HG02870 (cell line): ENCODE results near the gene ZMYND12.
"Not testable (repeated sequence)": the region's sequence is repeated elsewhere in the genome, so short reads cannot be mapped to it uniquely, and the experiment has no call there.

Experiments used
- ATAC-seq: cut with Tn5 transposase; IDR thresholded peaks from one replicate; pipeline ENCODE4 v1.9.1; 2021; ENCODE audit warnings: mild to moderate bottlenecking, moderate library complexity; ENCODE audit not compliant: unreplicated experiment

Gene ZMYND12

GRCh38 chr1:42456010-42456753, at the start of gene ZMYND12, which contains the start of gene PPCS:
TSS of gene ZMYND12 (minus strand) at chr1:42456022. CDS start at chr1:42455997, 25 bp downstream.
TSS of gene PPCS (plus strand) at chr1:42456543. CDS start at chr1:42456566, 23 bp downstream.
- ATAC-seq, result peak; percentile 93

GRCh38 chr1:42504535-42505128, 48.8 kb upstream of the ZMYND12 start:
- ATAC-seq, result no peak

- not testable (repeated sequence) for ATAC-seq
Measured at GRCh38 chr1:42502031-42502430, 46.2 kb upstream of the ZMYND12 start.

- ATAC-seq, result no peak
Measured at GRCh38 chr1:42490237-42490636, 34.4 kb upstream of the ZMYND12 start.

- ATAC-seq, result no peak
Measured at GRCh38 chr1:42484382-42484781, 28.6 kb upstream of the ZMYND12 start.

GRCh38 chr1:42482635-42483153, 26.9 kb upstream of the ZMYND12 start:
- ATAC-seq, result no peak

- ATAC-seq, result no peak
Measured at GRCh38 chr1:42480921-42481320, 25.1 kb upstream of the ZMYND12 start.

- ATAC-seq, result no peak
Measured at GRCh38 chr1:42479621-42480020, 23.8 kb upstream of the ZMYND12 start.

GRCh38 chr1:42477775-42478174, 22.0 kb upstream of the ZMYND12 start:
- no peak for ATAC-seq

- not testable (repeated sequence) for ATAC-seq
Measured at GRCh38 chr1:42477354-42477753, 21.5 kb upstream of the ZMYND12 start.

- no peak for ATAC-seq
Measured at GRCh38 chr1:42476605-42477004, 20.8 kb upstream of the ZMYND12 start.

GRCh38 chr1:42469727-42470126, 13.9 kb upstream of the ZMYND12 start:
- ATAC-seq, result peak; percentile 78

- no peak for ATAC-seq
Measured at GRCh38 chr1:42466030-42466429, 10.2 kb upstream of the ZMYND12 start.

- ATAC-seq, result no peak
Measured at GRCh38 chr1:42463921-42464320, 8.1 kb upstream of the ZMYND12 start.

GRCh38 chr1:42462828-42463763, 7.3 kb upstream of the ZMYND12 start, which contains the start of gene CCDC30:
TSS of gene CCDC30 (plus strand) at chr1:42463286. CDS start at chr1:42480552, 17,266 bp downstream.
- peak; percentile 99 for ATAC-seq

- ATAC-seq, result no peak
Measured at GRCh38 chr1:42461196-42461595, 5.4 kb upstream of the ZMYND12 start.

GRCh38 chr1:42456754-42457089, 900 bp upstream of the ZMYND12 start:
- peak; percentile 47 for ATAC-seq

- no peak for ATAC-seq
Measured at GRCh38 chr1:42454403-42454802, 1.4 kb downstream of the ZMYND12 start.

- no peak for ATAC-seq
Measured at GRCh38 chr1:42453386-42453785, 2.4 kb downstream of the ZMYND12 start.

GRCh38 chr1:42450061-42450460, 5.8 kb downstream of the ZMYND12 start:
- no peak for ATAC-seq

- no peak for ATAC-seq
Measured at GRCh38 chr1:42449256-42449655, 6.6 kb downstream of the ZMYND12 start.
